Ovary (tissue), 3 donors: ENCODE data around the gene OR52B2.

Experiments
- CTCF ChIP-seq, 3 donors: fragments of 450-650 bp in 2 of 3; fragments of 200-600 bp in 1 of 3; IDR thresholded peaks; one replicate each; pipeline versions ENCODE4 v1.5.1 to v1.8.0; 2016 to 2022; ENCODE audit warnings: antibody characterized with exemption in 3 of 3, mild to moderate bottlenecking in 1 of 3
- POLR2A ChIP-seq: fragments of 450-650 bp; IDR thresholded peaks from one replicate; pipeline ENCODE4 v1.6.1; 2017; ENCODE audit warnings: antibody characterized with exemption, mild to moderate bottlenecking, moderate library complexity
- donor health status: DM: no; HTN: no; CAD: no.

GRCh38 chr11:6203327-6203726, 33.2 kb upstream of the OR52B2 start:
- TF ChIP-seq CTCF (IDR thresholded peaks at IDR 0.05) (no peak), POLR2A (no peak)
